CD4-positive, alpha-beta T cell (primary cell): Measurements from ENCODE around the gene IGFBP2. TPM values are rescaled to one million over a fixed set of nuclear protein-coding genes. Genes with fewer than 3 reads are reported as not detected.

Source experiments
- ATAC-seq: fragments of 200-7000 bp; cut with Tn5 transposase; one replicate; pipeline ENCODE4 v1.10.0; 2022; ENCODE audit warnings: mild to moderate bottlenecking; ENCODE audit not compliant: poor library complexity
- CTCF ChIA-PET: fragments of 350-600 bp; sonication (Branson Sonifier 250); formaldehyde crosslinking; loops from one replicate; lab custom pipeline; 2021; ENCODE audit warnings: antibody characterized with exemption, inconsistent platforms; lab: Charles Lee
- POLR2A ChIA-PET: fragments of 350-600 bp; sonication (Branson Sonifier 250); formaldehyde crosslinking; loops from one replicate; lab custom pipeline; 2021; ENCODE audit warnings: antibody characterized with exemption, inconsistent platforms; lab: Charles Lee
- DNase-seq, 14 experiments: peaks; one replicate each; pipeline ENCODE4 v3.0.0-alpha.2; 2013 to 2020; ENCODE audit warnings: mixed read lengths in 2 of 14
- H3K27ac ChIP-seq, 2 donors: one replicate each; pipeline versions ENCODE4 v1.5.1 to v1.7.0; 2013; ENCODE audit warnings: low read length in 2 of 2, low read depth in 1 of 2, mild to moderate bottlenecking in 1 of 2
- H3K27me3 ChIP-seq, 2 experiments: 1 replicate in 1 of 2; 2 replicates in 1 of 2; pipeline versions ENCODE4 v1.6.1 to v1.7.0; 2013; ENCODE audit warnings: low read length in 2 of 2, control low read depth in 1 of 2, mild to moderate bottlenecking in 1 of 2, moderate library complexity in 1 of 2; ENCODE audit not compliant: insufficient read depth in 2 of 2, control insufficient read depth in 1 of 2
- H3K36me3 ChIP-seq: one replicate; pipeline ENCODE4 v1.6.1; 2013; ENCODE audit warnings: low read length, control low read depth; ENCODE audit not compliant: insufficient read depth
- H3K4me1 ChIP-seq: one replicate; pipeline ENCODE4 v1.6.1; 2013; ENCODE audit warnings: low read length, control low read depth; ENCODE audit not compliant: insufficient read depth
- H3K4me3 ChIP-seq: one replicate; pipeline ENCODE4 v1.5.1; 2013; ENCODE audit warnings: mild to moderate bottlenecking, low read length, moderate library complexity
- H3K9me3 ChIP-seq, 2 experiments: 1 replicate in 1 of 2; 2 replicates in 1 of 2; pipeline versions ENCODE4 v1.6.1 to v1.7.0; 2013; ENCODE audit warnings: low read length in 2 of 2, mild to moderate bottlenecking in 2 of 2, control low read depth in 1 of 2, moderate library complexity in 1 of 2; ENCODE audit not compliant: control insufficient read depth in 1 of 2, insufficient read depth in 1 of 2
- H3K27ac Mint-ChIP-seq: one replicate; pipeline ENCODE4 v1.8.0; 2020; ENCODE audit warnings: mixed read lengths
- H3K27me3 Mint-ChIP-seq: one replicate; pipeline ENCODE4 v1.8.0; 2021; ENCODE audit warnings: mixed read lengths
- H3K36me3 Mint-ChIP-seq: one replicate; pipeline ENCODE4 v1.8.0; 2021; ENCODE audit warnings: low read depth, mixed read lengths
- H3K4me1 Mint-ChIP-seq: one replicate; pipeline ENCODE4 v1.8.0; 2021; ENCODE audit warnings: low read depth, mixed read lengths
- H3K4me3 Mint-ChIP-seq: one replicate; pipeline ENCODE4 v1.8.0; 2020; ENCODE audit warnings: mild to moderate bottlenecking, mixed read lengths
- H3K9me3 Mint-ChIP-seq: one replicate; pipeline ENCODE4 v1.8.0; 2020; ENCODE audit warnings: mixed read lengths
- CTCF ChIP-seq: fragments of 200-600 bp; IDR thresholded peaks from one replicate; pipeline ENCODE4 v1.8.0; 2022; ENCODE audit warnings: antibody characterized with exemption, mild to moderate bottlenecking
- intact Hi-C, 2 experiments: fragments of 100-400 bp; cut with DNase I in 1 of 2; cut with micrococcal nuclease in 1 of 2; formaldehyde crosslinking; loops; one replicate each; pipeline versions ENCODE4 v1.15.1 to v1.9.0; 2023 to 2025; cut with DNase I, micrococcal nuclease
- total RNA-seq, 174 experiments: library from RNA in 2 of 174; stranded (reverse) in 2 of 174; gene quantifications; one replicate each; pipeline ENCODE4 v1.2.3 and lab custom pipeline; 2021 to 2026

IGFBP2 gene
- total RNA-seq, 2 experiments from 2014 or later: not detected

DNA sequence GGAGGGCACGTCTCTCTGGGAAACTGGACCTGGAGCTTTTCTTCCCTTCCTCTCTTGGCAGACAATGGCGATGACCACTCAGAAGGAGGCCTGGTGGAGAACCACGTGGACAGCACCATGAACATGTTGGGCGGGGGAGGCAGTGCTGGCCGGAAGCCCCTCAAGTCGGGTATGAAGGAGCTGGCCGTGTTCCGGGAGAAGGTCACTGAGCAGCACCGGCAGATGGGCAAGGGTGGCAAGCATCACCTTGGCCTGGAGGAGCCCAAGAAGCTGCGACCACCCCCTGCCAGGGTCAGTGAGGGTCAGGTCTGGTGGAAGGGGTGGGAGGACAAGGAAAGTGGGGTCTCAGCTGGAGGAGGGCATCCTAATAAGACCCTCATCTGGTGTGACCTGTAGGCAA lies 27.3 kb downstream of the IGFBP2 start:
- Mint-ChIP-seq H3K9me3 (no peaks in the 10 kb centered on the region), H3K4me3 (no peak overlapping the region), H3K27ac (no peak overlapping the region), H3K36me3 (no peaks in the 10 kb centered on the region), H3K27me3 (peaks cover 6% of the 10 kb centered on the region), H3K4me1 (no peaks in the 10 kb centered on the region)
- Histone ChIP-seq H3K27ac (no peak overlapping the region), H3K9me3 (peaks cover 0 to 5% of the 10 kb centered on the region in 2 experiments), H3K4me3 (no peak overlapping the region), H3K36me3 (no peaks in the 10 kb centered on the region), H3K27me3 (no peaks in the 10 kb centered on the region), H3K4me1 (no peaks in the 10 kb centered on the region)
- POLR2A ChIA-PET: no interaction called here
- ATAC-seq: no peak
- CTCF ChIA-PET: no interaction called here
- intact Hi-C loops: loop anchor here in 1 of 2 experiments (10.0 kb wide), 1 partner anchor 716 kb away; no protein-coding TSS in a partner anchor
- TF ChIP-seq CTCF: no peak
- no peak for DNase-seq

DNA sequence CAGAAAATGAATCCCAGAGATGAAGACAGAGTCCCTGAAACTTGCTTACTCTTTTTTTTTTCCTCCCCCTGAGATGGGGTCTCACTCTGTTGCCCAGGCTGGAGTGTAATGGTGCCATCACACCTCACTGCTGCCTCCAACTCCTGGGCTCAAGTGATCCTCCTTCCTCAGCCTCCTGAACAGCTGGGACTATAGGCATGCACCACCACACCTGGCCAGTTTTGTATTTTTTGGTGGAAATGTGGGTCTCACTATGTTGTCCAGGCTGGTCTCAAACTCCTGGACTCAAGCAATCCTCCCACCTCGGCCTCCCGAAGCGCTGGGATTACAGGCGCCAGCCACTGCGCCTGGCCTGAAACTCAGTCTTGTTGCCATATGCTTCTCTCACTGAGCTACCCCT lies 27.8 kb downstream of the IGFBP2 start:
- POLR2A ChIA-PET: no interaction called here
- intact Hi-C loops: loop anchor here in 1 of 2 experiments (10.0 kb wide), 1 partner anchor 716 kb away; no protein-coding TSS in a partner anchor

GRCh38 chr2:216661639-216662375 lies 28.6 kb downstream of the IGFBP2 start:
- H3K4me1 ChIP-seq: no peaks in the 10 kb centered on the region
- ChIA-PET POLR2A (no interaction called here), CTCF (no interaction called here)
- no peak overlapping the region for H3K4me3 Mint-ChIP-seq
- no peaks in the 10 kb centered on the region for H3K9me3 Mint-ChIP-seq
- no peak overlapping the region for H3K4me3 ChIP-seq
- no peaks in the 10 kb centered on the region for H3K36me3 ChIP-seq
- no peaks in the 10 kb centered on the region for H3K27me3 ChIP-seq
- H3K27ac ChIP-seq: no peak overlapping the region
- intact Hi-C loops: loop anchor here in 1 of 2 experiments (10.0 kb wide), 1 partner anchor 717 kb away; no protein-coding TSS in a partner anchor
- H3K36me3 Mint-ChIP-seq: no peaks in the 10 kb centered on the region
- ATAC-seq: no peak
- DNase-seq: peak in 2 of 14 experiments; percentile 10 to 24
- no peak for TF ChIP-seq CTCF
- H3K4me1 Mint-ChIP-seq: no peaks in the 10 kb centered on the region
- no peak overlapping the region for H3K27ac Mint-ChIP-seq
- H3K9me3 ChIP-seq: peaks cover 0 to 5% of the 10 kb centered on the region in 2 experiments
- H3K27me3 Mint-ChIP-seq: peaks cover 6% of the 10 kb centered on the region

More for the DNA sequence above, 27.8 kb downstream of the IGFBP2 start:
- Mint-ChIP-seq H3K4me3 (no peak overlapping the region), H3K27ac (no peak overlapping the region), H3K4me1 (no peaks in the 10 kb centered on the region), H3K27me3 (peaks cover 6% of the 10 kb centered on the region), H3K9me3 (no peaks in the 10 kb centered on the region), H3K36me3 (no peaks in the 10 kb centered on the region)
- H3K4me1 ChIP-seq: no peaks in the 10 kb centered on the region
- CTCF ChIA-PET: no interaction called here
- DNase-seq: no peak
- H3K36me3 ChIP-seq: no peaks in the 10 kb centered on the region
- no peaks in the 10 kb centered on the region for H3K27me3 ChIP-seq
- ATAC-seq: no peak
- H3K27ac ChIP-seq: no peak overlapping the region
- no peak for TF ChIP-seq CTCF
- no peak overlapping the region for H3K4me3 ChIP-seq
- H3K9me3 ChIP-seq: peaks cover 0 to 5% of the 10 kb centered on the region in 2 experiments
